HFF-Myc (cell line): ENCODE data around the gene MLLT1.

ENCODE experiments used
- DNase-seq: peaks from one replicate; pipeline ENCODE4 v3.0.0-alpha.2; 2011; ENCODE audit warnings: low read depth; ENCODE audit errors: extremely low read depth
- H3K4me3 ChIP-seq: replicated peaks from 2 replicates; pipeline ENCODE4 v1.5.1; 2011; ENCODE audit warnings: low read depth, mild to moderate bottlenecking, control low read depth, low read length
- TF ChIP-seq, protein P1 (sequence below): IDR thresholded peaks from 2 replicates; pipeline ENCODE4 v1.5.1; 2012; ENCODE audit warnings: mild to moderate bottlenecking, low read depth, low read length, control low read depth; ENCODE audit errors: missing control alignments

MLLT1 gene

DNA sequence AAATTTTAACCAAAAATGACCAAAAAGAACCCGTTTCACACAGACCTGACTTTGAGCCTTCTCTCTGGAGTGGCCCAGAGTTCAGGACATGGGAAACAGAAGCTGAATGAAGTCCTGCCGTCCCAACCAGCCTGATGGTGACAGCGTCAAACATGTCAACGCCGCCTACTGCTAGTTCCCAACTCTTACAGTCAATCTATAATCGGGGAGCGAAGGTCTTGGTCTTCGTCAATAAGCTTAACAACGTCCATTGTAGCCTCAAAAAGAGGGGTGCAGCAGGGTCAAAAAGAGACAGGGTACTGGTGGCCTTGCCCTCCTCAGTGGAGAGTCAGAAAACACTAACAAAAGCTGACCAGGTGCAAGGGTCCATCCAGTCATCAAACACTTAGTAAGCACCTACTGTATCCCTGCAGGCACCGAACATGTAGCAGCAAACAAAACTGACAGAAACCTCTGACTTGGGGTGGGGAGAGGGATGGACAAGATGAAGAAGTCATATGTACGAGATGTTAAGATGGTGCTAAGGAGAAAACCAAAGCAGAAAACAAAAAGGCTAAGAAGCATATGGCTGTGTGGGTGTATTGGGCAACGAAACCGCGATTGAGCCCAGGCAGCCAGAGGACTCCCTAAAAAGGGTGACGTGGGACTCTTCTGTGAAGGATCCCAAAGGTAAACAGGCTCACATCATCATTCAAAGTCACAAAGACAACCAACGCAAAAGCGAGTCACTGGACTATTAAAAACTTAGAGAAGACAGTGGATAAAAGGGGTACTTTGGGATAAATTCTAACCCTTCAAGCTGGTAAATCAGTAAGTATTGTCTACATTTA is 12.0 kb downstream of the MLLT1 start:
- no peak overlapping the region for H3K4me3 ChIP-seq
- TF ChIP-seq, protein P1, sequence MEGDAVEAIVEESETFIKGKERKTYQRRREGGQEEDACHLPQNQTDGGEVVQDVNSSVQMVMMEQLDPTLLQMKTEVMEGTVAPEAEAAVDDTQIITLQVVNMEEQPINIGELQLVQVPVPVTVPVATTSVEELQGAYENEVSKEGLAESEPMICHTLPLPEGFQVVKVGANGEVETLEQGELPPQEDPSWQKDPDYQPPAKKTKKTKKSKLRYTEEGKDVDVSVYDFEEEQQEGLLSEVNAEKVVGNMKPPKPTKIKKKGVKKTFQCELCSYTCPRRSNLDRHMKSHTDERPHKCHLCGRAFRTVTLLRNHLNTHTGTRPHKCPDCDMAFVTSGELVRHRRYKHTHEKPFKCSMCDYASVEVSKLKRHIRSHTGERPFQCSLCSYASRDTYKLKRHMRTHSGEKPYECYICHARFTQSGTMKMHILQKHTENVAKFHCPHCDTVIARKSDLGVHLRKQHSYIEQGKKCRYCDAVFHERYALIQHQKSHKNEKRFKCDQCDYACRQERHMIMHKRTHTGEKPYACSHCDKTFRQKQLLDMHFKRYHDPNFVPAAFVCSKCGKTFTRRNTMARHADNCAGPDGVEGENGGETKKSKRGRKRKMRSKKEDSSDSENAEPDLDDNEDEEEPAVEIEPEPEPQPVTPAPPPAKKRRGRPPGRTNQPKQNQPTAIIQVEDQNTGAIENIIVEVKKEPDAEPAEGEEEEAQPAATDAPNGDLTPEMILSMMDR: no peak
- no peak for DNase-seq

- H3K4me3 ChIP-seq: no peak overlapping the region
- TF ChIP-seq, protein P1: no peak
- no peak for DNase-seq
Observed at GRCh38 chr19:6264803-6265202, 15.0 kb downstream of the MLLT1 start.

DNA sequence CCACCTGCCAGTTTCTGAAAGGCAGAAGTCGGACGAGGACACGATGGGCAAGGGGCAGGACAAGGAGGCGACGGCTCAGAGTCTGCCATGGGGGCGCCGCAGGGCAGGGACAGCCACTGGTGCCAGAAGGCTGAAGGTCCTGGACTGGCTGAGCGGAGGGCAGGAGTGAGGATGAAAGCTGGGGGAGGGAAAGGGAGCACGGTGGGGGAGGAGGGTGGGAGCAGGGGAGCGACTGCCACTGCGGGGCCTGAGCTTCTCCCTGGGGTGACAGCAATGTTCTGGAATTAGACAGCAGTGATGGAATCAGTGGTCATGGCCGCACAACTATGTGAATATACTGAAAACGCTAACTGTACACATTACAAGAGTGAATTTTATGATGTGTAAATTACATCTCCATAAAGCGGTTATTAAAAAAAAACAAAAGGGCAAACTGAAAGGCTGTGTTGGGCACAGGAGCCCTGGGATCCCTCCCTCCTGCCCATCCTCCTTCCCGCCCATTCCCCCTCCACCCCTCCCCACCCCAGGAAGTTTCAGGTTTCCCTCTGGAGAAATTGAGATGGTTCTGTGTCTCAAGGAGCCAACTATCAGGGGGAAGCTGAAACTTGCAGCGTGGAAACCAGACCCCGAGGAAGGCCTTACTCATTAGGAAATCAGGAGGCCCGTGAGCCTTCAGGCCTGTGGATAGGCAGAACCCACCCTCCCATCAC is 15.9 kb downstream of the MLLT1 start:
- H3K4me3 ChIP-seq: no peak overlapping the region
- DNase-seq: no peak
- TF ChIP-seq, protein P1: no peak

GRCh38 chr19:6263306-6263705 is 16.5 kb downstream of the MLLT1 start:
- TF ChIP-seq, protein P1: no peak
- H3K4me3 ChIP-seq: no peak overlapping the region
- DNase-seq: no peak

DNA sequence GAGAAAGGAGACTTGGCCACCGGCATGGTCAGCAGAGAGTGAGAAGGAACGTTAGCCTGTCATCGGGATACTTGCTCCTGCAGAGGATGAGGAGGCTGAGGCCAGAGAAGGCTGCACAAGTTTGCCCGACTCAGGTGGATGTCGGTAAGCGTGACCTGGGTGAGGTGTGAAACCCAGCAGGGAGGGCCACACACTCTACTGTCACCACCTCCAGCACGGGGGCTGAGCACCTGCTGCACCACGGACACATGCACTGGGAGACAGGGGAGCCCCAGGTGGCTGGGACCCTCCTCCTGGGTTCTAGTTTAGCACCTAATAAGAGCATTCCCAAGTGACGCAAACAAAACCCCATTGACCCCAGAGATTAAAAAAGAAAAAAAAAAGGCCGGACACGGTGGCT is 17.3 kb downstream of the MLLT1 start:
- no peak overlapping the region for H3K4me3 ChIP-seq
- no peak for DNase-seq
- TF ChIP-seq, protein P1: no peak

DNA sequence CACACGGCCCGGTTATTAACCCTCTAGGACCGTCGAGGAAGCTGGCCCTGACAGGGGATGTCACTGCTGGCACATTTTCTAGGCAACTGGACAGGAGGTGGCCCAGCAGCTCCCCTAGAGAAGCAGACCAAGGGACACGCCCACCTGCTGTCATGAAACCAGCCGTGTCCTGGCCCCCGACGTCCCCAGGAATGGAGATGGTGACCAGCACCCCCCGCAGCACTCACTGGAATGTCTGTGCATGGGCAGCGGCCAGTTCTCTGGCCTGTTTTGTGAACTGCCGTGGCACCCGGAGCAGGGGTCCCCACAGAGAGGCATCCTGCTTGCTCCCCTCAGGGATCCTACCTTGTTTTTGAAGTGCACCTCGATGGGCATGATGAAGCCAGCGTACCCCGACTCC is 17.9 kb downstream of the MLLT1 start:
- no peak for DNase-seq
- H3K4me3 ChIP-seq: no peak overlapping the region
- TF ChIP-seq, protein P1: no peak
